Lung (tissue), 12 donors: Measurements from ENCODE around the gene SEC14L6. TPM values are rescaled to one million over a fixed set of nuclear protein-coding genes. Genes with fewer than 3 reads are reported as not detected.

ENCODE experiments used
- ATAC-seq: fragments of 200-7000 bp; cut with Tn5 transposase; one replicate; pipeline ENCODE4 v1.9.1; 2020; ENCODE audit warnings: moderate number of reproducible peaks; ENCODE audit not compliant: insufficient read depth, low FRiP score
- DNase-seq, 3 donors: peaks; one replicate each; pipeline ENCODE4 v3.0.0-alpha.2; 2013 to 2017
- H3K27ac ChIP-seq, 2 donors: one replicate each; pipeline ENCODE4 v1.5.1; 2013; ENCODE audit warnings: mild to moderate bottlenecking in 2 of 2, moderate library complexity in 2 of 2, control low read depth in 1 of 2, inconsistent platforms in 1 of 2, low read depth in 1 of 2, low read length in 1 of 2
- H3K27me3 ChIP-seq, 3 donors: one replicate each; pipeline ENCODE4 v1.5.1; 2013; ENCODE audit warnings: low read length in 2 of 3; ENCODE audit not compliant: control insufficient read depth in 3 of 3, insufficient read depth in 3 of 3
- H3K36me3 ChIP-seq, 4 donors: one replicate each; pipeline ENCODE4 v1.5.1; 2013; ENCODE audit warnings: low read length in 4 of 4, mild to moderate bottlenecking in 1 of 4, moderate library complexity in 1 of 4; ENCODE audit not compliant: control insufficient read depth in 4 of 4, insufficient read depth in 4 of 4
- H3K4me1 ChIP-seq, 5 donors: one replicate each; pipeline ENCODE4 v1.5.1; 2013; ENCODE audit warnings: low read length in 5 of 5, mild to moderate bottlenecking in 2 of 5, moderate library complexity in 1 of 5; ENCODE audit not compliant: control insufficient read depth in 5 of 5, insufficient read depth in 5 of 5
- H3K4me3 ChIP-seq: one replicate; pipeline ENCODE4 v1.5.1; 2013; ENCODE audit warnings: mild to moderate bottlenecking, control low read depth, moderate library complexity
- H3K9ac ChIP-seq, 2 donors: one replicate each; pipeline ENCODE4 v1.5.1; 2013; ENCODE audit warnings: low read length in 2 of 2, control low read depth in 1 of 2; ENCODE audit not compliant: insufficient read depth in 1 of 2
- H3K9me3 ChIP-seq, 4 donors: one replicate each; pipeline ENCODE4 v1.5.1; 2013; ENCODE audit warnings: low read length in 3 of 4, mild to moderate bottlenecking in 1 of 4, moderate library complexity in 1 of 4; ENCODE audit not compliant: control insufficient read depth in 4 of 4, insufficient read depth in 3 of 4
- WGBS, 2 donors: extraction: QIAGEN DNeasy Blood & Tissue Kit; methylation state at CpG; one replicate each; pipeline ENCODE4 v1.1.7; 2013; 5-methylcytosine and 5-hydroxymethylcytosine counted together
- polyA plus RNA-seq, 2 donors: library from polyadenylated mRNA; stranded (reverse); fragments of 200-250 nt; gene quantifications; one replicate each; pipeline ENCODE4 v1.2.1, GENCODE V29; 2013
- total RNA-seq, 2 donors: library from RNA; depleted of rRNA in 1 of 2; stranded (reverse); fragments of >200 nt in 1 of 2; gene quantifications; one replicate each; pipeline ENCODE4 v1.2.1, GENCODE V29; 2014 to 2021
- TF ChIP-seq, protein P1 (sequence below): IDR thresholded peaks from 2 replicates; pipeline ENCODE4 v1.5.1; 2012; ENCODE audit warnings: mild to moderate bottlenecking; ENCODE audit errors: control extremely low read depth, extremely low read depth
- donor health status: control.
- donor health status: control.
- donor health status: Bipolar disorder and iron deficiency.
- donor health status: healthy.
- donor health status: DM: yes; HTN: yes; CAD: no.

The SEC14L6 gene
- total and polyA plus RNA-seq, 4 donors = 0.61 to 12.4 (median 3.6) TPM

- 88 to 93% methylated on average over 4 of the region's 4 CpGs for WGBS, 2 donors
- no peak overlapping the region for H3K27ac ChIP-seq
- peaks cover 0 to 2% (median 0%) of the 10 kb centered on the region in 4 donors for H3K9me3 ChIP-seq
- ATAC-seq = no peak
- no peaks in the 10 kb centered on the region for H3K4me1 ChIP-seq
- H3K4me3 ChIP-seq = no peak overlapping the region
- peak in 1 of 3 donors; percentile 12 for DNase-seq
- TF ChIP-seq, protein P1, sequence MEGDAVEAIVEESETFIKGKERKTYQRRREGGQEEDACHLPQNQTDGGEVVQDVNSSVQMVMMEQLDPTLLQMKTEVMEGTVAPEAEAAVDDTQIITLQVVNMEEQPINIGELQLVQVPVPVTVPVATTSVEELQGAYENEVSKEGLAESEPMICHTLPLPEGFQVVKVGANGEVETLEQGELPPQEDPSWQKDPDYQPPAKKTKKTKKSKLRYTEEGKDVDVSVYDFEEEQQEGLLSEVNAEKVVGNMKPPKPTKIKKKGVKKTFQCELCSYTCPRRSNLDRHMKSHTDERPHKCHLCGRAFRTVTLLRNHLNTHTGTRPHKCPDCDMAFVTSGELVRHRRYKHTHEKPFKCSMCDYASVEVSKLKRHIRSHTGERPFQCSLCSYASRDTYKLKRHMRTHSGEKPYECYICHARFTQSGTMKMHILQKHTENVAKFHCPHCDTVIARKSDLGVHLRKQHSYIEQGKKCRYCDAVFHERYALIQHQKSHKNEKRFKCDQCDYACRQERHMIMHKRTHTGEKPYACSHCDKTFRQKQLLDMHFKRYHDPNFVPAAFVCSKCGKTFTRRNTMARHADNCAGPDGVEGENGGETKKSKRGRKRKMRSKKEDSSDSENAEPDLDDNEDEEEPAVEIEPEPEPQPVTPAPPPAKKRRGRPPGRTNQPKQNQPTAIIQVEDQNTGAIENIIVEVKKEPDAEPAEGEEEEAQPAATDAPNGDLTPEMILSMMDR = no peak
- H3K9ac ChIP-seq = no peak overlapping the region
- H3K27me3 ChIP-seq = no peaks in the 10 kb centered on the region
- H3K36me3 ChIP-seq = peaks cover 0 to 4% (median 0%) of the 10 kb centered on the region in 4 donors
Measured at GRCh38 chr22:30535182-30535581, 11.4 kb downstream of the SEC14L6 start.

DNA sequence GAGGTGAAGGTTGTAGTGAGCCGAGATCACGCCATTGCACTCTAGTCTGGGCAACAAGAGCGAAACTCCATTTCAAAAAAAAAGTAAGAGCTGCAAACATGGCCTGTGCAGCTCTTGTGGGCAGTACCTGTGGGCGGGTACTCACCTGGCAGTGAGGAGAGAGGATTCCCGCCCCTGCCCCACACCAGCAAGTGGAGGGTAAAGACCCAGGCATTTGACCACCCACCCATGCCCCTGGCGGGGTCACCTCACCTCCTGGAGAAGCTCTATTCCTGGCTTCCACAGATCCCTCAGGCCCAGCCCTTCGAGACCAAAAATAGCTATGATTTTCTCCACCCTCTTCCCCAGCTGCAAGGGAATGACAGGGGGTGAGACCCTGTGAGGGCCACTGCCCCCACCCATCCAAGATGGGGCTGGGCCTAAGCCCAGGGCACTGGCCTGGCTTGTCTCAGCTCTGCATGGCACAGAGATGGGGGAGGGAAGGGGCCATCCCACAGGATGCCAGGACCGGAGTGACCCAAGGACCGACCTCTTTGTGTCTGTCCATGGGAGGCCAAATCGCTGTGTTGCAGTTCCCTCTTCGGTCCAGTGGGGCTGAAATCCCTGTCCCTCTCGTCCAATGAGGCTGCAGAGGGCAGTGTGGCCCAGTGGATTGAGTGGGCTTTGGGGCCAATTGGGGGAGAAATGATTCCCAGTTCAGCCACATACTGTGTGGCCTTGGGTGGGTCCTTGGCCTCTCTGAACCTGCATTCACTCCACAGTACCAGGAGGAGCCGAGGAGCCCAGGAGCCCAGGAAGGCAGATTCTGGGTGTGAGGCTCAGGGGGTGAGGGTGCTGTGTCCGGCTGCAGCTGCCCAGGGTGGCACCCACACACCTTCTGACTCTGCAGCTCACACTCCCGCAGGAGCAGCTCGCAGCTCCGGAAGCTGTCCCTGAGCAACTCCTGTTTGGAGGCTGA is 14.6 kb downstream of the SEC14L6 start:
- no peak for DNase-seq
- Histone ChIP-seq H3K4me1 (no peaks in the 10 kb centered on the region), H3K4me3 (no peak overlapping the region), H3K36me3 (peaks cover 0 to 4% (median 0%) of the 10 kb centered on the region in 4 donors), H3K9me3 (no peaks in the 10 kb centered on the region), H3K27me3 (no peaks in the 10 kb centered on the region), H3K9ac (no peak overlapping the region), H3K27ac (no peak overlapping the region)
- 93 to 94% methylated on average over 17 of the region's 17 CpGs for WGBS, 2 donors
- TF ChIP-seq, protein P1 = no peak
- ATAC-seq = no peak

DNA sequence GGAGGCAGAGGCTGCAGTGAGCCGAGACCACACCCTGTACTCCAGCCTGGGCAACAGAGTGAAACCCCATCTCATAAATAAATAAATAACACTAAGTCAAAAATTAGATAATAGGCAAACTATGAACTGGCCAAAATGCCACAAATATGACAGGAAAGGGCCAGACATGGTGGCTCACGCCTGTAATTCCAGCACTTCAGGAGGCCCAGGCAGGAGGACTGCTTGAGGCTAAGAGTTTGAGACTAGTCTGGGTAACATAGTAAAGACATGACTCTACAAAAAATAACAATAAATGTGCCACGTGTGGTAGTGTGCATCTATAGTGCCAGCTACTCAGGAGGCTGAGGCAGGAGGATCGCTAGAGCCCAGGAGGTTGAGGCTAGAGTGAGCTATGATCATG is 19.9 kb downstream of the SEC14L6 start:
- no peak overlapping the region for H3K27ac ChIP-seq
- H3K36me3 ChIP-seq = no peaks in the 10 kb centered on the region
- H3K9ac ChIP-seq = no peak overlapping the region
- no peak for DNase-seq
- TF ChIP-seq, protein P1 = no peak
- 90 to 91% methylated on average over 4 of the region's 4 CpGs for WGBS, 2 donors
- no peak for ATAC-seq
- no peaks in the 10 kb centered on the region for H3K27me3 ChIP-seq
- no peaks in the 10 kb centered on the region for H3K9me3 ChIP-seq
- H3K4me3 ChIP-seq = no peak overlapping the region
- no peaks in the 10 kb centered on the region for H3K4me1 ChIP-seq
